WTC11 (cell line): ENCODE measurements around the gene POU3F1. TPM values are rescaled to one million over a fixed set of nuclear protein-coding genes. Genes with fewer than 3 reads are reported as not detected.

Source experiments
- ATAC-seq: fragments of 200-7000 bp; cut with Tn5 transposase; 2 replicates; pipeline ENCODE4 v1.10.0; 2021; ENCODE audit warnings: mild to moderate bottlenecking, moderate library complexity
- CTCF ChIA-PET: fragments of 300-600 bp; sonication (Branson Sonifier 250); formaldehyde crosslinking; loops from one replicate; lab custom pipeline; 2021; ENCODE audit warnings: antibody characterized with exemption; lab: Charles Lee
- POLR2A ChIA-PET: fragments of 350-600 bp; sonication (Branson Sonifier 250); formaldehyde crosslinking; loops from one replicate; lab custom pipeline; 2021; ENCODE audit warnings: antibody characterized with exemption; lab: Charles Lee
- DNase-seq: peaks from one replicate; pipeline ENCODE4 v3.0.0; 2021; ENCODE audit warnings: low spot score
- H3K27ac Mint-ChIP-seq: 2 replicates; pipeline ENCODE4 v1.8.0; 2021; ENCODE audit warnings: mixed read lengths
- H3K27me3 Mint-ChIP-seq: 2 replicates; pipeline ENCODE4 v1.8.0; 2021; ENCODE audit warnings: low read depth, mild to moderate bottlenecking, moderate library complexity, mixed read lengths
- H3K36me3 Mint-ChIP-seq: 2 replicates; pipeline ENCODE4 v1.8.0; 2021; ENCODE audit warnings: mixed read lengths
- H3K4me1 Mint-ChIP-seq: 2 replicates; pipeline ENCODE4 v1.8.0; 2022; ENCODE audit warnings: mixed read lengths
- H3K4me3 Mint-ChIP-seq: 2 replicates; pipeline ENCODE4 v1.8.0; 2021; ENCODE audit warnings: mild to moderate bottlenecking, moderate library complexity, mixed read lengths
- H3K9me3 Mint-ChIP-seq: 2 replicates; pipeline ENCODE4 v1.8.0; 2021; ENCODE audit warnings: mixed read lengths
- EMX1 ChIP-seq: fragments of 250-450 bp; sonication (Bioruptor Pico); IDR thresholded peaks from 2 replicates; pipeline ENCODE4 v1.8.0; 2021; ENCODE audit warnings: mild to moderate bottlenecking
- GRHL2 ChIP-seq: fragments of 250-450 bp; sonication (Bioruptor Pico); IDR thresholded peaks from 2 replicates; pipeline ENCODE4 v1.8.0; 2022; ENCODE audit warnings: mild to moderate bottlenecking, moderate library complexity; ENCODE audit not compliant: insufficient replicate concordance, severe bottlenecking
- GTF2I ChIP-seq: fragments of 250-450 bp; sonication (Bioruptor Pico); conservative IDR thresholded peaks from 2 replicates; pipeline ENCODE4 v1.4.0; 2021; ENCODE audit warnings: mild to moderate bottlenecking
- HMGA2 ChIP-seq: fragments of 250-450 bp; sonication (Bioruptor Pico); IDR thresholded peaks from 2 replicates; pipeline ENCODE4 v1.4.0; 2021; ENCODE audit warnings: mild to moderate bottlenecking, moderate library complexity
- NFYB ChIP-seq: sonication (generic); formaldehyde crosslinking; conservative IDR thresholded peaks from 2 replicates; pipeline ENCODE4 v1.8.0; 2022; ENCODE audit warnings: low read depth, missing genetic modification reagents
- NR1H2 ChIP-seq: sonication (generic); formaldehyde crosslinking; IDR thresholded peaks from 2 replicates; pipeline ENCODE4 v1.9.0; 2021; ENCODE audit warnings: mild to moderate bottlenecking, moderate library complexity, missing genetic modification reagents
- SMAD3 ChIP-seq: sonication (generic); formaldehyde crosslinking; IDR thresholded peaks from 2 replicates; pipeline ENCODE4 v1.8.0; 2022; ENCODE audit warnings: missing genetic modification reagents, mild to moderate bottlenecking, borderline replicate concordance
- SMAD4 ChIP-seq: sonication (generic); formaldehyde crosslinking; IDR thresholded peaks from 2 replicates; pipeline ENCODE4 v1.8.0; 2022; ENCODE audit warnings: mild to moderate bottlenecking, missing genetic modification reagents
- SOX15 ChIP-seq: fragments of 250-450 bp; sonication (Bioruptor Pico); IDR thresholded peaks from 2 replicates; pipeline ENCODE4 v1.9.0; 2021; ENCODE audit warnings: mild to moderate bottlenecking
- ZNF232 ChIP-seq: sonication (generic); formaldehyde crosslinking; IDR thresholded peaks from 2 replicates; pipeline ENCODE4 v1.8.0; 2022; ENCODE audit warnings: mild to moderate bottlenecking, missing genetic modification reagents
- ZNF317 ChIP-seq: sonication (generic); formaldehyde crosslinking; IDR thresholded peaks from 2 replicates; pipeline ENCODE4 v1.8.1; 2023; ENCODE audit warnings: low read depth, mild to moderate bottlenecking, moderate library complexity, missing genetic modification reagents, borderline replicate concordance
- total RNA-seq: library from RNA; stranded (reverse); gene quantifications from 3 replicates; pipeline ENCODE4 v1.2.3, GENCODE V29; 2021
- TF ChIP-seq, protein P1 (sequence below): fragments of 250-450 bp; sonication (Bioruptor Pico); IDR thresholded peaks from 2 replicates; pipeline ENCODE4 v1.9.0; 2021; ENCODE audit warnings: mild to moderate bottlenecking
- TF ChIP-seq, protein P2 (sequence below): fragments of 200-600 bp; IDR thresholded peaks from 2 replicates; pipeline ENCODE4 v1.8.0; 2022; ENCODE audit warnings: antibody characterized with exemption
- TF ChIP-seq, protein P3 (sequence below): sonication (generic); formaldehyde crosslinking; IDR thresholded peaks from 2 replicates; pipeline ENCODE4 v1.8.0; 2022; ENCODE audit warnings: mild to moderate bottlenecking, missing genetic modification reagents
- TF ChIP-seq, protein P4 (sequence below): sonication (generic); formaldehyde crosslinking; conservative IDR thresholded peaks from 2 replicates; pipeline ENCODE4 v1.8.1; 2023; ENCODE audit warnings: mild to moderate bottlenecking, low read depth, missing genetic modification reagents, moderate library complexity
- TF ChIP-seq, protein P5 (sequence below): sonication (generic); formaldehyde crosslinking; IDR thresholded peaks from 2 replicates; pipeline ENCODE4 v1.8.1; 2022; ENCODE audit warnings: mild to moderate bottlenecking, missing genetic modification reagents, moderate library complexity, borderline replicate concordance
- TF ChIP-seq, protein P6 (sequence below): sonication (generic); formaldehyde crosslinking; IDR thresholded peaks from 2 replicates; pipeline ENCODE4 v1.8.1; 2023; ENCODE audit warnings: mild to moderate bottlenecking, missing genetic modification reagents, moderate library complexity
- TF ChIP-seq, protein P7 (sequence below): fragments of 250-450 bp; sonication (Bioruptor Pico); conservative IDR thresholded peaks from 2 replicates; pipeline ENCODE4 v1.9.0; 2021; ENCODE audit warnings: mild to moderate bottlenecking
- TF ChIP-seq, protein P8 (sequence below): sonication (generic); formaldehyde crosslinking; IDR thresholded peaks from 2 replicates; pipeline ENCODE4 v1.8.0; 2022; ENCODE audit warnings: mild to moderate bottlenecking, missing genetic modification reagents

Gene POU3F1
- total RNA-seq, 1 experiment from 2014 or later: 18.9 TPM

DNA sequence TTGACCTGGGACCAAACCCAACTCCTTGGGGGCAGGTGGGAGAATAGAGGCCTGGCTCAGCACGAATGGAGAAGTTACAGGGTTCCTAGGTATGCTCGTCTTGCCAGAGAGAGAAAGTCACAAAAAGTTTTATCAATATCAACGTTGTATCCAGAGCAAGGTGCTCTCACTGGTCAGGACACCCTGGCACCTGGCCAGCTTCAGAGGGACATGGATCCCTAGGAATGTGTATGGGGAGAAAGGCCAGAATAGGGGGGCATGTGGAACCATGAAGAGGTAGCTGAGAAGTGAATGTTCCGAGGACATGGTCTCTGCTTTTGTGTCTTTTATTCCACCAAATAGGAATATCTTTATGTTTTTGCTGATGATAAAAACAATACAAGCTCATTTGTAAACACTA is 9.4 kb upstream of the POU3F1 start (continued):
- TF ChIP-seq, protein P1, sequence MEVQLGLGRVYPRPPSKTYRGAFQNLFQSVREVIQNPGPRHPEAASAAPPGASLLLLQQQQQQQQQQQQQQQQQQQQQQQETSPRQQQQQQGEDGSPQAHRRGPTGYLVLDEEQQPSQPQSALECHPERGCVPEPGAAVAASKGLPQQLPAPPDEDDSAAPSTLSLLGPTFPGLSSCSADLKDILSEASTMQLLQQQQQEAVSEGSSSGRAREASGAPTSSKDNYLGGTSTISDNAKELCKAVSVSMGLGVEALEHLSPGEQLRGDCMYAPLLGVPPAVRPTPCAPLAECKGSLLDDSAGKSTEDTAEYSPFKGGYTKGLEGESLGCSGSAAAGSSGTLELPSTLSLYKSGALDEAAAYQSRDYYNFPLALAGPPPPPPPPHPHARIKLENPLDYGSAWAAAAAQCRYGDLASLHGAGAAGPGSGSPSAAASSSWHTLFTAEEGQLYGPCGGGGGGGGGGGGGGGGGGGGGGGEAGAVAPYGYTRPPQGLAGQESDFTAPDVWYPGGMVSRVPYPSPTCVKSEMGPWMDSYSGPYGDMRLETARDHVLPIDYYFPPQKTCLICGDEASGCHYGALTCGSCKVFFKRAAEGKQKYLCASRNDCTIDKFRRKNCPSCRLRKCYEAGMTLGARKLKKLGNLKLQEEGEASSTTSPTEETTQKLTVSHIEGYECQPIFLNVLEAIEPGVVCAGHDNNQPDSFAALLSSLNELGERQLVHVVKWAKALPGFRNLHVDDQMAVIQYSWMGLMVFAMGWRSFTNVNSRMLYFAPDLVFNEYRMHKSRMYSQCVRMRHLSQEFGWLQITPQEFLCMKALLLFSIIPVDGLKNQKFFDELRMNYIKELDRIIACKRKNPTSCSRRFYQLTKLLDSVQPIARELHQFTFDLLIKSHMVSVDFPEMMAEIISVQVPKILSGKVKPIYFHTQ (CRISPR knock-in tag): no peak
- TF ChIP-seq, protein P2, sequence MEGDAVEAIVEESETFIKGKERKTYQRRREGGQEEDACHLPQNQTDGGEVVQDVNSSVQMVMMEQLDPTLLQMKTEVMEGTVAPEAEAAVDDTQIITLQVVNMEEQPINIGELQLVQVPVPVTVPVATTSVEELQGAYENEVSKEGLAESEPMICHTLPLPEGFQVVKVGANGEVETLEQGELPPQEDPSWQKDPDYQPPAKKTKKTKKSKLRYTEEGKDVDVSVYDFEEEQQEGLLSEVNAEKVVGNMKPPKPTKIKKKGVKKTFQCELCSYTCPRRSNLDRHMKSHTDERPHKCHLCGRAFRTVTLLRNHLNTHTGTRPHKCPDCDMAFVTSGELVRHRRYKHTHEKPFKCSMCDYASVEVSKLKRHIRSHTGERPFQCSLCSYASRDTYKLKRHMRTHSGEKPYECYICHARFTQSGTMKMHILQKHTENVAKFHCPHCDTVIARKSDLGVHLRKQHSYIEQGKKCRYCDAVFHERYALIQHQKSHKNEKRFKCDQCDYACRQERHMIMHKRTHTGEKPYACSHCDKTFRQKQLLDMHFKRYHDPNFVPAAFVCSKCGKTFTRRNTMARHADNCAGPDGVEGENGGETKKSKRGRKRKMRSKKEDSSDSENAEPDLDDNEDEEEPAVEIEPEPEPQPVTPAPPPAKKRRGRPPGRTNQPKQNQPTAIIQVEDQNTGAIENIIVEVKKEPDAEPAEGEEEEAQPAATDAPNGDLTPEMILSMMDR: no peak

DNA sequence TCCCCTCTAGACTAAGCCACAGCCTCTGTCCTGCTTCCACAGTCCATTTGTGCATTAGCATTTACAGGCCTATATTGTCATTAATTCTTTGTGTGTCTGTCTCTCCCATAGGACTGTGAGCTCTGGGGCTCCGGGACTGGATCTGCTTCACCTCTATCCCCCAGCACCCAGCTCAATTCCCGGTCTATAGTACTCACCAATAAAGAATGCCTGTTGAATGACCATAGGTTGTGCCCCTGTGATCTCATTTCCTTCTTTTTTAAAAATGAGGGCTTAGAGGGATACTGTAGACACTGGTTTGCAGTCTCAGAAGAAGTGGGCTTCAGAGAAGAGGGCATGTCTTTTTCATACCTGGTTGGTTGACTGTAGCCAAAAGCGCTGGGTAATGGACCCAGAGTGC is 8.8 kb upstream of the POU3F1 start:
- ChIA-PET CTCF (interaction anchor here (3.1 kb wide), 1 partner anchor 17 kb away, joined by 12 read pairs; no protein-coding TSS in a partner anchor), POLR2A (no interaction called here)
- Mint-ChIP-seq H3K27ac (no peak overlapping the region), H3K4me1 (peaks cover 47% of the 10 kb centered on the region), H3K27me3 (no peaks in the 10 kb centered on the region), H3K36me3 (no peaks in the 10 kb centered on the region), H3K9me3 (no peaks in the 10 kb centered on the region), H3K4me3 (no peak overlapping the region)
- ATAC-seq (no peak), DNase-seq (no peak)
- TF ChIP-seq, protein P3, sequence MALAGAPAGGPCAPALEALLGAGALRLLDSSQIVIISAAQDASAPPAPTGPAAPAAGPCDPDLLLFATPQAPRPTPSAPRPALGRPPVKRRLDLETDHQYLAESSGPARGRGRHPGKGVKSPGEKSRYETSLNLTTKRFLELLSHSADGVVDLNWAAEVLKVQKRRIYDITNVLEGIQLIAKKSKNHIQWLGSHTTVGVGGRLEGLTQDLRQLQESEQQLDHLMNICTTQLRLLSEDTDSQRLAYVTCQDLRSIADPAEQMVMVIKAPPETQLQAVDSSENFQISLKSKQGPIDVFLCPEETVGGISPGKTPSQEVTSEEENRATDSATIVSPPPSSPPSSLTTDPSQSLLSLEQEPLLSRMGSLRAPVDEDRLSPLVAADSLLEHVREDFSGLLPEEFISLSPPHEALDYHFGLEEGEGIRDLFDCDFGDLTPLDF (CRISPR knock-in tag): no peak
- TF ChIP-seq, protein P4, sequence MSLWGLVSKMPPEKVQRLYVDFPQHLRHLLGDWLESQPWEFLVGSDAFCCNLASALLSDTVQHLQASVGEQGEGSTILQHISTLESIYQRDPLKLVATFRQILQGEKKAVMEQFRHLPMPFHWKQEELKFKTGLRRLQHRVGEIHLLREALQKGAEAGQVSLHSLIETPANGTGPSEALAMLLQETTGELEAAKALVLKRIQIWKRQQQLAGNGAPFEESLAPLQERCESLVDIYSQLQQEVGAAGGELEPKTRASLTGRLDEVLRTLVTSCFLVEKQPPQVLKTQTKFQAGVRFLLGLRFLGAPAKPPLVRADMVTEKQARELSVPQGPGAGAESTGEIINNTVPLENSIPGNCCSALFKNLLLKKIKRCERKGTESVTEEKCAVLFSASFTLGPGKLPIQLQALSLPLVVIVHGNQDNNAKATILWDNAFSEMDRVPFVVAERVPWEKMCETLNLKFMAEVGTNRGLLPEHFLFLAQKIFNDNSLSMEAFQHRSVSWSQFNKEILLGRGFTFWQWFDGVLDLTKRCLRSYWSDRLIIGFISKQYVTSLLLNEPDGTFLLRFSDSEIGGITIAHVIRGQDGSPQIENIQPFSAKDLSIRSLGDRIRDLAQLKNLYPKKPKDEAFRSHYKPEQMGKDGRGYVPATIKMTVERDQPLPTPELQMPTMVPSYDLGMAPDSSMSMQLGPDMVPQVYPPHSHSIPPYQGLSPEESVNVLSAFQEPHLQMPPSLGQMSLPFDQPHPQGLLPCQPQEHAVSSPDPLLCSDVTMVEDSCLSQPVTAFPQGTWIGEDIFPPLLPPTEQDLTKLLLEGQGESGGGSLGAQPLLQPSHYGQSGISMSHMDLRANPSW: no peak
- TF ChIP-seq ZNF232 (CRISPR knock-in tag): no peak
- TF ChIP-seq, protein P5, sequence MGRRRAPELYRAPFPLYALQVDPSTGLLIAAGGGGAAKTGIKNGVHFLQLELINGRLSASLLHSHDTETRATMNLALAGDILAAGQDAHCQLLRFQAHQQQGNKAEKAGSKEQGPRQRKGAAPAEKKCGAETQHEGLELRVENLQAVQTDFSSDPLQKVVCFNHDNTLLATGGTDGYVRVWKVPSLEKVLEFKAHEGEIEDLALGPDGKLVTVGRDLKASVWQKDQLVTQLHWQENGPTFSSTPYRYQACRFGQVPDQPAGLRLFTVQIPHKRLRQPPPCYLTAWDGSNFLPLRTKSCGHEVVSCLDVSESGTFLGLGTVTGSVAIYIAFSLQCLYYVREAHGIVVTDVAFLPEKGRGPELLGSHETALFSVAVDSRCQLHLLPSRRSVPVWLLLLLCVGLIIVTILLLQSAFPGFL (CRISPR knock-in tag): no peak
- TF ChIP-seq NR1H2: no peak
- no peak for TF ChIP-seq SMAD4 (CRISPR knock-in tag)
- TF ChIP-seq SMAD3 (CRISPR knock-in tag): no peak
- no peak for TF ChIP-seq ZNF317 (CRISPR knock-in tag)
- no peak for TF ChIP-seq GRHL2 (CRISPR knock-in tag)
- TF ChIP-seq, protein P6, sequence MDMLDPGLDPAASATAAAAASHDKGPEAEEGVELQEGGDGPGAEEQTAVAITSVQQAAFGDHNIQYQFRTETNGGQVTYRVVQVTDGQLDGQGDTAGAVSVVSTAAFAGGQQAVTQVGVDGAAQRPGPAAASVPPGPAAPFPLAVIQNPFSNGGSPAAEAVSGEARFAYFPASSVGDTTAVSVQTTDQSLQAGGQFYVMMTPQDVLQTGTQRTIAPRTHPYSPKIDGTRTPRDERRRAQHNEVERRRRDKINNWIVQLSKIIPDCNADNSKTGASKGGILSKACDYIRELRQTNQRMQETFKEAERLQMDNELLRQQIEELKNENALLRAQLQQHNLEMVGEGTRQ (CRISPR knock-in tag): no peak
- no peak for TF ChIP-seq GTF2I (CRISPR knock-in tag)
- TF ChIP-seq, protein P7, sequence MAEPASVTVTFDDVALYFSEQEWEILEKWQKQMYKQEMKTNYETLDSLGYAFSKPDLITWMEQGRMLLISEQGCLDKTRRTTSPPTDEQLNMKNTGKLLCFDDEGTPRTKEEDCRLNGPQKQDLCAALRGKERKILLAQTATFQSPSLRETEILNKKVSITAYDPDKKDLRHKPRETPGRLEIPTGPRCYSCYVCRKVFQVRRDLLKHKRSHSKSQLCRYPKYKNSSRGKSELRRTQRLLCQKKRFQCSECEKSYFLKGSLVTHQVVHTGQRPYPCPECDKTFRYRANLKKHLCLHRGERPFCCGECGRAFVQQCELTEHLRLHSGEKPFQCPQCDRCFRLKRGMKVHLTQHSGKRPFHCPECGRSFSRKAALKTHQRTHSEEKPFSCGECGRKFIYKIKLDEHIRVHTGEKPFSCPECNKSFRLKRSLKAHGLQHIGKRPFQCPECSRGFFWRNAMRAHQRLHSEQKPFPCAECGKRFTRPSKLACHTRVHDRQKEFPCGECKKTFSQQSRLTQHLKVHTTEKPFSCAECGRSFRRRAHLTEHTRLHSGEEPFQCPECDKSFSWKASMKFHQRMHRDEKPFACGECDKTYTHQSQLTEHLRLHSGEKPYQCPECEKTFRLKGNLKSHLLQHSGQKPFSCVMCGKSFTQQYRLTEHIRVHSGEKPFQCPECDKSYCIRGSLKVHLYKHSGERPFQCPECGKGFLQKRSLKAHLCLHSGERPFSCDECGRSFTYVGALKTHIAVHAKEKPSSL: no peak
- TF ChIP-seq, protein P8, sequence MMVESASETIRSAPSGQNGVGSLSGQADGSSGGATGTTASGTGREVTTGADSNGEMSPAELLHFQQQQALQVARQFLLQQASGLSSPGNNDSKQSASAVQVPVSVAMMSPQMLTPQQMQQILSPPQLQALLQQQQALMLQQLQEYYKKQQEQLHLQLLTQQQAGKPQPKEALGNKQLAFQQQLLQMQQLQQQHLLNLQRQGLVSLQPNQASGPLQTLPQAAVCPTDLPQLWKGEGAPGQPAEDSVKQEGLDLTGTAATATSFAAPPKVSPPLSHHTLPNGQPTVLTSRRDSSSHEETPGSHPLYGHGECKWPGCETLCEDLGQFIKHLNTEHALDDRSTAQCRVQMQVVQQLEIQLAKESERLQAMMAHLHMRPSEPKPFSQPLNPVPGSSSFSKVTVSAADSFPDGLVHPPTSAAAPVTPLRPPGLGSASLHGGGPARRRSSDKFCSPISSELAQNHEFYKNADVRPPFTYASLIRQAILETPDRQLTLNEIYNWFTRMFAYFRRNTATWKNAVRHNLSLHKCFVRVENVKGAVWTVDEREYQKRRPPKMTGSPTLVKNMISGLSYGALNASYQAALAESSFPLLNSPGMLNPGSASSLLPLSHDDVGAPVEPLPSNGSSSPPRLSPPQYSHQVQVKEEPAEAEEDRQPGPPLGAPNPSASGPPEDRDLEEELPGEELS (CRISPR knock-in tag): no peak
- no peak for TF ChIP-seq HMGA2
- no peak for TF ChIP-seq NFYB
- no peak for TF ChIP-seq SOX15
- TF ChIP-seq EMX1 (CRISPR knock-in tag): no peak
